Type B pancreatic cell (in vitro differentiated cells): ENCODE results near the gene ABLIM1. TPM values are rescaled to one million over a fixed set of nuclear protein-coding genes. Genes with fewer than 3 reads are reported as not detected.

Experiments
- DNase-seq: peaks from one replicate; pipeline ENCODE4 v3.0.0; 2021; ENCODE audit warnings: mixed read lengths; ENCODE audit not compliant: unreplicated experiment; ENCODE audit errors: extremely low spot score
- H3K27ac Mint-ChIP-seq: 2 replicates; pipeline ENCODE4 v1.8.0; 2021; ENCODE audit warnings: mild to moderate bottlenecking, mixed read lengths
- H3K27me3 Mint-ChIP-seq: 2 replicates; pipeline ENCODE4 v1.8.0; 2021; ENCODE audit warnings: mixed read lengths
- H3K36me3 Mint-ChIP-seq: 2 replicates; pipeline ENCODE4 v1.8.0; 2021; ENCODE audit warnings: mixed read lengths
- H3K4me1 Mint-ChIP-seq: one replicate; pipeline ENCODE4 v1.8.0; 2021; ENCODE audit warnings: mixed read lengths; ENCODE audit not compliant: unreplicated experiment
- H3K4me3 Mint-ChIP-seq: 2 replicates; pipeline ENCODE4 v1.8.0; 2021; ENCODE audit warnings: mild to moderate bottlenecking, mixed read lengths
- H3K9me3 Mint-ChIP-seq: 2 replicates; pipeline ENCODE4 v1.8.0; 2021; ENCODE audit warnings: mixed read lengths
- CTCF ChIP-seq: fragments of 200-600 bp; sonication (generic); conservative IDR thresholded peaks from 2 replicates; pipeline ENCODE4 v1.5.0; 2021; ENCODE audit warnings: antibody characterized with exemption, mild to moderate bottlenecking
- total RNA-seq: library from RNA; stranded (reverse); gene quantifications from 2 replicates; pipeline ENCODE4 v1.2.1, GENCODE V29; 2021; ENCODE audit warnings: low replicate concordance

Gene ABLIM1
- total RNA-seq, 1 donor from 2014 or later: 77.7 TPM

GRCh38 chr10:114431414-114432135 is 226.5 kb downstream of the ABLIM1 start:
- H3K4me1 Mint-ChIP-seq: no peaks in the 10 kb centered on the region
- H3K27ac Mint-ChIP-seq: no peak overlapping the region
- peaks cover 18% of the 10 kb centered on the region for H3K36me3 Mint-ChIP-seq
- no peak for DNase-seq
- H3K4me3 Mint-ChIP-seq: no peak overlapping the region
- H3K9me3 Mint-ChIP-seq: no peaks in the 10 kb centered on the region
- TF ChIP-seq CTCF: no peak
- no peaks in the 10 kb centered on the region for H3K27me3 Mint-ChIP-seq

GRCh38 chr10:114430688-114431413 is 227.2 kb downstream of the ABLIM1 start:
- Mint-ChIP-seq H3K4me3 (no peak overlapping the region), H3K4me1 (no peaks in the 10 kb centered on the region), H3K36me3 (peaks cover 12% of the 10 kb centered on the region), H3K27ac (no peak overlapping the region), H3K27me3 (no peaks in the 10 kb centered on the region), H3K9me3 (no peaks in the 10 kb centered on the region)
- no peak for TF ChIP-seq CTCF
- no peak for DNase-seq

GRCh38 chr10:114429581-114430335 is 228.3 kb downstream of the ABLIM1 start:
- no peak for DNase-seq
- no peak for TF ChIP-seq CTCF

GRCh38 chr10:114427124-114427852 is 230.8 kb downstream of the ABLIM1 start:
- Mint-ChIP-seq H3K9me3 (no peaks in the 10 kb centered on the region), H3K36me3 (peaks cover 5% of the 10 kb centered on the region), H3K27me3 (peaks cover 2% of the 10 kb centered on the region), H3K27ac (no peak overlapping the region), H3K4me1 (peaks cover 3% of the 10 kb centered on the region), H3K4me3 (no peak overlapping the region)
- no peak for TF ChIP-seq CTCF
- DNase-seq: no peak

More at GRCh38 chr10:114429581-114430335, 228.3 kb downstream of the ABLIM1 start:
- Mint-ChIP-seq H3K9me3 (no peaks in the 10 kb centered on the region), H3K27ac (no peak overlapping the region), H3K4me1 (no peaks in the 10 kb centered on the region), H3K36me3 (peaks cover 11% of the 10 kb centered on the region), H3K4me3 (no peak overlapping the region), H3K27me3 (no peaks in the 10 kb centered on the region)

GRCh38 chr10:114426476-114426875 is 231.6 kb downstream of the ABLIM1 start:
- no peak overlapping the region for H3K4me3 Mint-ChIP-seq
- H3K36me3 Mint-ChIP-seq: peaks cover 5% of the 10 kb centered on the region
- no peaks in the 10 kb centered on the region for H3K9me3 Mint-ChIP-seq
- no peak for TF ChIP-seq CTCF
- H3K27me3 Mint-ChIP-seq: peaks cover 3% of the 10 kb centered on the region
- peaks cover 4% of the 10 kb centered on the region for H3K4me1 Mint-ChIP-seq
- DNase-seq: no peak
- no peak overlapping the region for H3K27ac Mint-ChIP-seq
